ENCODE measurements around the gene BICDL1.
A peak's percentile ranks its signal among the peaks of the same experiment; 100 is the strongest.
"Not testable (repeated sequence)": the region's sequence is repeated elsewhere in the genome, so short reads cannot be mapped to it uniquely, and the experiment has no call there.

The BICDL1 gene, protein sequence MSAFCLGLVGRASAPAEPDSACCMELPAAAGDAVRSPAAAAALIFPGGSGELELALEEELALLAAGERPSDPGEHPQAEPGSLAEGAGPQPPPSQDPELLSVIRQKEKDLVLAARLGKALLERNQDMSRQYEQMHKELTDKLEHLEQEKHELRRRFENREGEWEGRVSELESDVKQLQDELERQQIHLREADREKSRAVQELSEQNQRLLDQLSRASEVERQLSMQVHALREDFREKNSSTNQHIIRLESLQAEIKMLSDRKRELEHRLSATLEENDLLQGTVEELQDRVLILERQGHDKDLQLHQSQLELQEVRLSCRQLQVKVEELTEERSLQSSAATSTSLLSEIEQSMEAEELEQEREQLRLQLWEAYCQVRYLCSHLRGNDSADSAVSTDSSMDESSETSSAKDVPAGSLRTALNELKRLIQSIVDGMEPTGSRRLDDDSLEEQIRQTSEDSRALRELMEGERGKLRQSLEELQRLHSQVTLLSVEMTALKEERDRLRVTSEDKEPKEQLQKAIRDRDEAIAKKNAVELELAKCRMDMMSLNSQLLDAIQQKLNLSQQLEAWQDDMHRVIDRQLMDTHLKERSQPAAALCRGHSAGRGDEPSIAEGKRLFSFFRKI

DNA sequence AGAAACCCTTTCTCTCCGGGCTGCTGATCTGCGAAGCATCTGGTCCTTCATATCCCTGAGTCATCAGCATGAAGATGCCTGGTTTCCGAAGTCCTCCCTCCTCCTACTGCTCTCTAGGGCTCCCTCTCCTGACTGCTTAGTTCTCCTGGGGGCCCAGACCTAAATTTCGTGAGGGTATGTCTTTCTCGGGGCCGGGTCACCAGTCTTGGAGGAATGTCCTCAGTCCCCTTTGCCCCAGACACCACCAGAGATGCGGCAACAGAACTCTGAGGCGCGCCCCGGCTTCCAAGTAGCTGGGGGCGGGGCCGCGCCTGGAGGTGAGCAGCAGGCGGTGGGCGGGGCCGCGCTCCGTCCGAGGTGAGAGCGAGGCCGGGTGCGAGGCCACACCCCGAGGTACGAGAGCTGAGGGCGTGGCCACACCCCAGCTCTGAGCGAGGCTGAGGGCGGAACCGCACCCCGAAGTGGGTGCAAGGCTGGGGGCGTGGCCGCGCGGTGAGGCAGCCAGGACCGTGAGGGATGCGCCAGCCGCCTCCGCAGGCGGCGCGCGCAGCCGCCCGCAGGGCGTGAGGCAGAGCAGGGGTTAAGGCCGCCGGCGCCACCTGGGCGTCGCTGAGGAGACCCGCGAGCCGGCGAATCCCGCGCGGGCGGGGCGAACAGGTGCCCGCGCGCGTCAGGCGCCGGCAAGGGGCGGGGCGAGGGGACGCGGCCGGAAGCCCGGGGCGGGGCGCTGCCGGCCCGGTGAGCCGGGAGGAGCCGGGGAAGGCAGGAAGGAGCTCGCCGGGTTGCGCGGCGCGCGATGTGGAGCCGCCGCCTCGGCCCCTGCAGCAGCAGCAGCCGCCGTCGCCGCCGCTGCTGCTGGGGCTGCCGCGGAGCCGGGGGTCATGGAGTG lies at the start of gene BICDL1:
Gene BICDL1, plus strand, starts transcription at position 765 of the 889 bp plus-strand sequence. CDS start 633 bp downstream, outside the sequence.
- DNase-seq, result peak in 53 of 58 donors; percentile 23 to 90 (median 62)

DNA sequence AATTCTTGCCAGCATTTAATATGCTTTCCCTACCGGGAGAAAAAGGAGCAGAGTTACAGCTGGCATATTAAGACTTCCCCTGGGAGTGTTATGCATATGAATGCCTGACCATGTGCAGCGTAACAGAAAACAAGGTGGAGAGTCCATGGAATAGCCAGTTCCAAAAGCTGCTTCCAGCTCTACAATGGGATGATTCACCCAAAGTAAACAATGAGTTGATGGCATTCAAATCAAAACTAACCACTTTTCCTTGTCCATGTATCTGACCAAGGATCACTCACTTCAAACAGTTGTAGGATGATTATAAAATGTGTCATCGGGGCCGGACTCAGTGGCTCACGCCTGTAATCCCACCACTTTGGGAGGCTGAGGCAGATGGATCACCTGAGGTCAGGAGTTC lies 48.1 kb upstream of the BICDL1 start:
- no peak for DNase-seq

DNA sequence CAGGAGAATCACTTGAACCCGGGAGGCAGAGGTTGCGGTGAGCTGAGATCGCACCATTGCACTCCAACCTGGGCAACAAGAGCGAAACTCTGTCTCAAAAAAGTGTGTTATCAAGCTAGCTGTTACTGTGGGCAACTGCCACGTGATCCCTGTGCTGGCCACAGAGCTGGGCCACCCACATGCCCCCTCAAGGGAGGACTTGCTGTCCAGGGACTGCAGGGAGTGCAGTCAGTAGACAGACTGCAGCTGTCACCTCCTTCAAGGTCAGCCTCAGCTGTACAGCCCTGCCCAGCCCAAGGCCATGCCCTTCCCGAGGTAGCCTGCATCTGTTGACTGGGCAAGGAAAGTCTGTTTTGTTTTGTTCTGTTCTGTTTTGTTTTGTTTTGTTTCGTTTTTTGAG lies 46.6 kb upstream of the BICDL1 start:
- no peak for DNase-seq

DNA sequence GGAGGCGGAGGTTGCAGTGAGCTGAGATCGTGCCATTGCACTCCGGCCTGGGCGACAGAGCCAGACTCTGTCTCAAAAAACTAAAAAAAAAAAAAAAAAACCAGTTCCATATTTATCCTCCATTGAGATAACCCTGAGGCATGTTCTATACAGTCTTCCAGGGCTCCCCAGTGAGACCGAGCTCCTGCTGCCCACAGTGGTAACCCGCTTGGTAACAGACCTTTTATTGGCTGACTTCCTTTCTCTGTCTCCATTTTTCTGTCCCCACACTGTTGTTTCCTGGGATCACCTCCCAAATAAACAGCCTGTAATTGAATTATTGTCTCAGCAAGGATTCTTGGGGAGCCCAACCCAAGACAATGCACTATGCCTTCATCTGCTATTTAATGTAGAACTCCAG lies 42.8 kb upstream of the BICDL1 start:
- DNase-seq, result no peak

DNA sequence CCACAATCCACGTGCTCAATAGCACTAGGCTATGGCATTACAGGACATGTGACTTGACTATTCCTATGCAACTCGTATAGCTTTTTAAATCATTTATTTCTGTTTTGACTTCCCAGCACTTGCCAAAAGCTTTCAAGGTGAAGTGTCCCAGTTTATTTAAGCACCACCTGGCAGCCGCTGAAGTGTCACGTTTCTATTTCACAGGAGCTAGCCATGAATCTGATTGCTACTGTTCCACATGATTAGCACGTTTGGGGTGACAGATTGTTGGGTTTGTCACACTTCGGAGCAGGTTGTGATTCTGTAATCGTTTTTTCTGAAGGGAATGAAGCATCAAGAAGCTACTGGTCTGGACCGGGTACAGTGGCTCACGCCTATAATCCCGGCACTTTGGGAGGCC lies 39.9 kb upstream of the BICDL1 start:
- no peak for DNase-seq

DNA sequence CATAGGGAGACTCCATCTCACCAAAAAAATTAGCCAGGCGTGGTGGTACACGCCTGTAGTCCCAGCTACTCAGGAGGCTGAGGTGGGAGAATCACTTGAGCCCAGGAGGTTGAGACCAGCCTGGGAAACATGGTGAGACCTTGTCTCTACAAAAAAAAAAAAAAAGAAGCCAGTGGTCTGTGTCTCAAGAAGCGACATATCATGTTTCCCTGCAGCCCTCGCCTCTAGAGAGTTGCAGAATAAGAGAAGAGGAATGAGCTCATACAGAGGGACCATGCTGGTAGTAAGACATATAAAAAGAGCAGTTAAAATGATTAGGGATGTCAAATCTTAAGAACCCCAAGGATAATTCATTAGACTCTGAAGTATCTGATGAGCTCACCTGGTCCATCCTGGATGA lies 39.4 kb upstream of the BICDL1 start:
- no peak for DNase-seq

DNA sequence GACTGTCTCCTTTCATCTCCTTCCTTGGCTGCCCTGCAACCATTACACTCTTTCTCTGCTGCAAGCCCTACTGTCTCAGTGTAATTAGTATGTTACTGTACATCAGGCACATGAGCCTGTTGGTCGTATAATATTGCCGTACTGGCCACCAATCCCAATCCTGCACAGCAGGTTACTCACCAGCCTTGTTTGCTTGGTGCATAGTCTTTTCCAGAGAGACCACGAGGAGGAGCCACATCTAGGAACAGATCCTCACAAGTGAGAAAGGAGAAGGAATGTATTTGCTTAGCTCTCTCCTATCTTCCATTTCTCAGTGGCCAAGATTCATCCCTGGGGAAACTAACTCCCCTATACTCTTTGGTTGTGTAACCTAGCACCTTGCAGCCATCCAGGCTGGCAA lies 33.0 kb upstream of the BICDL1 start:
- no peak for DNase-seq

DNA sequence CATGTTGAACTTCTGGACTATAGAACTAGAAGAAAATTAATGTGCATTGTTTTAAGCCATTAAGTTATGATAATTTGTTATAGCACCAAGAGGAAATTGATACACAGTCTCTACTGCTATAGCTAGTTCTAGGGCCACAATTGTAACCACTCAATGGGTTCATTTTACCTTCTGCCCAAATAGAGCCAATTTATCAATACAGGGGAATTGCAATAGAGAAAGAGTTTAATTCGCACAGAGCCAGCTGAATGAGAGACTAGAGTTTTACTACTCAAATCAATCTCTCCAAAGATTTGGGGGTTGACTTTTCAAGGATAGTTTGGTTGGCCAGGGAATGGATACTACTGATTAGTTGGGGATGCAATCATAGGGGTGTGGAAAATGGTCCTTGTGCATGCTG lies 31.9 kb upstream of the BICDL1 start:
- no peak for DNase-seq

DNA sequence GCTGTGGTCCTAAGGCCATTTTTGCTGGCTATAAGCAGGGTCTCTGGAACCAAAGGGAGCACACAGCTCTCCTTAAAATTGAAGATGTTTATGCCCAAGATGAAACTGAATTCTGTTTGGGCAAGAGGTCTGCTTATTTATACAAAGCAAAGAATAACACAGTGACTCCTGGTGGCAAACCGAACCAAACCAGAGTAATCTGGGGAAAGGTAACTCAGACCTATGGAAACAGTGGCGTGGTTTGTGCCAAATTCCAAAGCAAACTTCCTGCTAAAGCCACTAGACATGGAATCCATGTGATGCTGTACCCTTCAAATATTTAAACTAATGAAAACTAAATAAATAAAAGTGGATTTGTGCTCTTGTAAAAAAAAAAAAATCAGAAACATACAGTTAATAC lies 29.6 kb upstream of the BICDL1 start:
- DNase-seq, result no peak

DNA sequence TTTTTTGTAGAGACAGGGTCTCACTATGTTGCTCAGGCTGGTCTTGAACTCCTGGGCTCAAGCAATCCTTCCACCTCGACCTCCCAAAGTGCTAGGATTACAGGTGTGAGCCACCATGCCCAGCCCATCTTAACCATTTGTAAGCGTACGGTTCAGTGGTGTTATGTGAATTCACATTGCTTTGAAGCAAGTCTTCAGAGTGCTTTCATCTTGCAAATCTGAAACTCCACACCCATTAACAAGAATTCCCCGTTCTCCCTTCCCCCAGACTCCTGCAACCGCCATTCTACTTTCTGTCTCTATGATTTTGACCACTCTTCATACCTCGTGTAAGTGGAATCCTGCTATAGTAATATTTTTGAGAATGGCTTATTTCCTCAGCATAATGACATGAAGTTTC lies 24.9 kb upstream of the BICDL1 start:
- DNase-seq, result no peak

DNA sequence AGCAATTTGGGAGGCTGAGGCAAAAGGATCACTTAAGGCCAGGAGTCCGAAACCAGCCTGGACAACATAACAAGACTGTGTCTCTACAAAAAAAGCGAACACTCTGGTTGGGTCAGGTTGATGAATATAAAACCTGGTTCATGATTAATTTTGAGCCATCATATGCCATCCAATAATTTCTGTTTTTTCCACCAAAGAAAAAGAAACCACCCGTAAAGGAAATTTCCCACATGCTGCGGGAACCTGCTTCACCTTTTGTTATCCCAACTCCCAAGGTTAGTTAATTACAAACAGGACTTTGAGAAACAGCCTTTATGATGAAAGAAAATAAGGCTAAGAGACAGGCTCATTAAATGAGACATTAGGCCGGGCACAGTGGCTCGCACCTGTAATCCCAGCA lies 24.1 kb upstream of the BICDL1 start:
- DNase-seq, result no peak

DNA sequence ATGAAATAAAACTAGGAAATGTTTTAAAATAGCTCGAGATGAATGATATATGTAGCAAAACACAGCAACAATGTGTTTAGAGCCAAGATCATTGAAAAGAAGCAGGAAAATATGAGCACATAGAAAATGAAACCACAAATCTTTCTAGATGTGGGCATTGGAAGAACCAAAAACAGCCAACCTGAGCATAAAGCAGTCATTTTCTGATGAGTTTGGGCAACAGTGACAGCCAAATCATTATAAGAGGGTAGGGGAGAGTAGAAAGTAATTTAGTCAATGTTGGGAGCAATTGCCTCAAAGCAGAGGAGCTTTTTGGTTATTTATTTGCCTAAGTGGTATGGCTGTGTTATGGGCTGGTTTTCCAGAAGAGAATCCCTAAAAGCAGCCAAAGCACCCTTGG lies 8.8 kb upstream of the BICDL1 start:
- DNase-seq, result no peak

DNA sequence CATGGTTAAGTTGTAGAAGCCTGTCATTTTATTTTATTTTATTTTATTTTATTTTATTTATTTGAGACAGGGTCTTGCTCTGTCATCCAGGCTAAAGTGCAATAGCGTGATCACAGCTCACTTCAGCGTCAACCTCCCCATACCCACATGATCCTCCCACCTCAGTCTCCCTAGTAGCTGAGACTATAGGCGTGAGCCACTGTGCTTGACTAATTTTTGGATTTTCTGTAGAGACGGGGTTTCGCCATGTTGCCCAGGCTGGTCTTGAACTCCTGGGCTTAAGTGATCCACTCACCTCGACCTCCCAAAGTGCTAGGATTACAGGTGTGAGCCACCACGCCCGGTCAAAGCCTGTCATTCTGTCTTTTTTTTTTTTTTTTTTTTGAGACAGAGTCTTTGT lies 8.3 kb upstream of the BICDL1 start:
- DNase-seq, result not testable (repeated sequence)

DNA sequence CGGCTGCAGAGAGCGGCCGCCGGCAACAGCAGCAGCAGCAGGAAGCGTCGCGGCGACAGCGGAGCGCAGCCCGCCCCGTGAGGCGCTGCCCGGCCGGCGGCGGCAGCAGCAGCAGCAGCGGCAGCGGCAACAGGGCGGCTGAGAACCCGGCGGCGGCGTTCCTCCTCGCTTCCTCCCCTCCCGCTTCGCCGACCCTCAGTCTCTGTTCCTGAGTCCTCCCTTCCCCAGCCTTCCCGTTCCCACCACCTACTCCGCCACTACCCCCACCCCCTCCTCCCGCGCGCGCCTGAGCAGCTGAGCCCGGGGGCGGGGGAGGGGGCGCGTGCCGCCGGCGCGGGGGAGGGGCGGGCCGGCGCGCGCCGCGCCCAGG lies 310 bp downstream of the BICDL1 start:
- peak in 35 of 58 donors; percentile 16 to 62 (median 40) for DNase-seq

DNA sequence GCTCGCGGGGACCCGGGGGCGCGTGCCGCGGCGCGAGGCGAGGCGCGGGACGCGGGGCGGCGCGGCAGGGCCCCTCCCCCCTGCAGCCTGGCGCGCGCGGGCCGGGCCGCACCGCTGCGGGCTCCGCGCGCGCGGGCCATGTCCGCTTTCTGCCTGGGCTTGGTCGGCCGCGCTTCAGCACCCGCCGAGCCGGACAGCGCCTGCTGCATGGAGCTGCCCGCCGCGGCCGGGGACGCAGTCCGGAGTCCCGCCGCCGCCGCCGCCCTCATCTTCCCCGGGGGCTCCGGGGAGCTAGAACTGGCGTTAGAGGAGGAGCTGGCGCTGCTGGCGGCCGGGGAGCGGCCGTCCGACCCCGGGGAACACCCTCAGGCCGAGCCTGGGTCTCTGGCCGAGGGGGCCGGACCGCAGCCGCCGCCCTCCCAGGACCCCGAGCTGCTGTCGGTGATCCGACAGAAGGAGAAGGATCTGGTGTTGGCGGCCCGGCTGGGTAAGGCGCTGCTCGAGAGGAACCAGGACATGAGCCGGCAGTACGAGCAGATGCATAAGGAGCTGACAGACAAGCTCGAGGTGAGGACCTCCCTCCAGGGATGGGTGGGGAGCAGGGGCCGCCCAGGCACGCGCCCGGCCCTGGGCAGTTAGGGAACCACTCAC lies 820 bp downstream of the BICDL1 start:
- DNase-seq, result peak in 44 of 58 donors; percentile 1 to 53 (median 34)

DNA sequence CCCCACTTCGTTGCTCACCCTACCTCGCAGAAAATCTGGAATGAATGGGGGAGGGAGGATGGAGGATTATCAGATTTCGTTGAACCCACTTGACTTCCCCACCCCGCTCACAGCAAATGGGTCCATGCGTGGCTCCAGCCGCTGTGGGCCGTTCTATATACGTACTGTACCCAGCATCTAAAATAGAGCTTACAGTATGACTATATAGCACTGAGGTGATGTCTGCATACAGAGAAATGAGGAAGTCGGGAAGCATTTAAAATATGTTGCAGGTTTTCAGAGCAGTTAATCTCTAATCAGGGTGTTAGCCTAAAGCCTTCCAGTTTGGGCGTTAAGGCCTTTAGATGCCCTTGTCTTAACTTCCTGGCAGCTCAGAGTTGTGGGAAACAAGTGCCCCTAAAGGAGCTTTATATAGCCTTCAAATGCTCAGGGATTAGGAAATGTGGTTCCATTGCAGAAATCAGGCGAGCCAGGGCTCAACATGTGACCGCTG lies 1.4 kb downstream of the BICDL1 start:
- DNase-seq, result no peak

DNA sequence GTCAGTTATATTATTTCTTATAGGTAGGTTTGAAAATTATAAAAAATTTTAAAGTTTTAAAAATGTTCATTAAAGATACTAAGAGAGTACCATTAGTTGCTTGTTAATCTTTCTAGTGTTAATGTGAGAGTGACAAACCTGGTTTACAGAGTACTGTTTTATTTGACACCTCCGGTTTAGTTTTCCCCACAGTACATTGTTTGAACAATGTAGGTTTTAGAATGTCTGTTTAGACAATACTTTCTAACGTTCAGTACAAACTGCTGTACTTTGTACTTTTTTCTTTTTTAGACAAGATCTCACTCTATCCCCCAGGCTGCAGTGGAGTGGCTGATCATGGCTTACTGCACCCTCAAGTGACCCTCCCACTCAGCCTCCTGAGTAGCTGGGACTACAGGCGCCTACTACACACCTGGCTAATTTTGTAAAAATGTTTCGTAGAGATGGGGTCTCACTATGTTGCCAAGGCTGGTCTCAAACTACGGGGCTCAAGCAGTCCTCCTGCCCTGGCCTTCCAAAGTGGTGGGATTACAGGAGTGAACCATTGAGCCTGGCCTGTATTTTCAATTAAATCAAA lies 3.2 kb downstream of the BICDL1 start:
- no peak for DNase-seq

DNA sequence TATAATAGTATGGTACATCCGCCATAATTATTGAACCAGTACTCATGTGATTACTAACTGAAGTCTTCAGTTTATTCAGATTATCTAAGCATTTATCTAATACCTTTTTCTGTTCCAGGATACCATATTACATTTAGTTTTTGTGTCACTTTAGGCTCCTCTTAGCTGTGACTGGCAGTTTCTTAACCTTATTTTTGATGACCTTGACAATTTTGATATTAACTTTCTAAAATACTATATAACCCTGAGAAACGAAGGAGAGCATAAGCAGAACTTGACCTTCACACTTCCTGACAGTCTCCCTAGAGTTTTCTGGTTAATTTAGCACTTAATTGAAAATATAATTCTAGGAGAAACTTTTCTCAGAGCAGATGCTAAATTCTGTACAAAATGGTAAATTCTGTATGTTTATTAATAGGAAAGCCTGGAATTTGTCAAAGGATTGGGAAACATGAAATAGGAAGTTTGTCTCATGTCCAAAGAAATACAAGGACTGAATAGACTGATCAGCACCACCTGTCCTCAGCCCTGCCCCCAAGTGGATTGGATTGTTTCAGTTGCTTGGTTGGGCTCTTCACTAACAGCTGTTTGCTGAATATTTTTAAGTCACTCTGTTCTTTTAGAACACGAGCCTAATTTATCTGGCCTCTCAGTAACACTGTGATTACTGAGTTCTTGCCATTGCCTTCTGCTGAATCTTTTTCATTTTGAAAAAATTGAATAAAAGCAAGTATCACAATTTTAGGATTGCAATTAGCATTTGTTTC lies 6.0 kb downstream of the BICDL1 start:
- no peak for DNase-seq

DNA sequence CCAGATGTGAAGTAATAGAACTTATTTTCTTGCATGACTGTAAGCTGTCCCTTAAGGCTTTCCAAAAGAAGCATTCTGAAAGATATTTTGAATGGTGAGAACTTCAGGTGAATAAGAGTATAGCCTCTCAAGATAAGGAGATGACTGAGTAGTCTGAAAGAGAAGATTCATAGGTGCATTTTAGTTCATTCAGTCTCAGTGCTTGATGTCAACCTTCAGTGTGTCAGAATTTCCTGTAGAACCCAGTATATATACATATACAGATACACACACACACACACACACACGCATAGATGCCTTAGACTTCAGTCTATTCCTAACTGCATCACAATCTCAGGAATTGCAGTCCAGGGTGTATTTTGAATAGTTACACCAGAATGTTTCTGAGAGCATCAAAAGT lies 7.4 kb downstream of the BICDL1 start:
- DNase-seq, result no peak

All from anterior cingulate cortex (tissue), 58 donors.